Liver (tissue), 3 donors: ENCODE measurements around the gene SLC35C1.

Experiments used
- CTCF ChIP-seq: fragments of 150-350 bp; IDR thresholded peaks from 2 replicates; pipeline ENCODE4 v1.5.1; 2017; ENCODE audit warnings: improper control_type of control experiment, low read depth, low read length; ENCODE audit not compliant: missing input control
- GABPA ChIP-seq, 2 donors: IDR thresholded peaks in 1 of 2; conservative IDR thresholded peaks in 1 of 2; 2 replicates each; pipeline ENCODE4 v1.6.1; 2016; ENCODE audit warnings: antibody characterized with exemption in 2 of 2, mild to moderate bottlenecking in 1 of 2, moderate library complexity in 1 of 2
- MAX ChIP-seq: IDR thresholded peaks from 2 replicates; pipeline ENCODE4 v1.6.1; 2016; ENCODE audit warnings: antibody characterized with exemption
- RXRA ChIP-seq, 2 donors: IDR thresholded peaks; 2 replicates each; pipeline ENCODE4 v1.6.1; 2017 to 2018; ENCODE audit warnings: antibody characterized with exemption in 2 of 2, mild to moderate bottlenecking in 1 of 2
- donor health status: healthy.
- donor health status: healthy.

GRCh38 chr11:45852018-45852711 is 47.2 kb downstream of the SLC35C1 start:
- peak; percentile 97 for TF ChIP-seq MAX
- no peak for TF ChIP-seq CTCF
- TF ChIP-seq GABPA (IDR thresholded peaks at IDR 0.05 in 1 of 2, conservative IDR thresholded peaks at IDR 0.05 in 1 of 2) = peak in 1 of 2 donors; percentile 46
- TF ChIP-seq RXRA (IDR thresholded peaks at IDR 0.05) = peak; percentile 43 to 84
